Measurements from ENCODE around the gene PSMA7.

The PSMA7 gene

GRCh38 chr20:62171245-62171644, 28.1 kb upstream of the PSMA7 start:
- no peak for DNase-seq

DNA sequence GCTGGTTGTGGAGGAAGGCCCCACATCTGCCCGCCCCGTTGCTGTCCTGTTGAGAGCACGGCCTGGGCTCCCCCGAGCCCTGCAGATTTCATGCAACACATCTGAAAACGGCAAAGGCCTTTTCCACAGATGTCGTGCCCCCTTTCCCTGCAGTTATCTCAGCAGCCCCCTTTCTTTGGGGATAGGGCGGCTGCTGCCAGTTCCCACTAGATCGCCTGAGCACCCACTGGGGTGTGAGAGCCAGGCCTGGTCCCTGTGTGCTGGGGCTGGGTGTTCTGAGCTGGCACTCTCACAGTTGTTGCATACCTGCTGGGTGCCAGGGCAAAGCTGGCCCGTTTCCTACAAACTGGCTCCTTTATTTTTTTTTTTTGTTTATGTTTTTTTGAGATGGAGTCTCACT, 27.3 kb upstream of the PSMA7 start:
- no peak for DNase-seq

- DNase-seq: no peak
These were observed 25.8 kb upstream of the PSMA7 start for GRCh38 chr20:62168890-62169435.

DNA sequence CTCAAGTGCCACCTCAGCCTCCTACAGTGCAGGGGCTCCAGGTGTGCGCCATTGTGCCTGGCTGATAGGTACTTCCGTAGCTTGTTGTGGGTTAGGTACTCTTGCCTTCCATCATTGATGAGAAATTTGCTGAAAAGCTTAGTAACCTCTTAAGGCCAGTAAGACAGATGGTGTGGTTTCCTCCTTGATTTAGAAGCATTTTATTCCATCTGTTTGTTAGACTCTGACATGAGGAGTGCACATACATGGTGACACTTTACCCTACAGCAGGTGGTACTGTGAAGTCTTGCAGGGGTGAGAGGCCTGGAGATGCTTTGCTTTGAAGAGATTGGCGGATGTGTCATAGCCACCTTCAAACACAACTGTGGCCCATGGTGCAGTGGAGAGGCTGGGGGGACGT, 24.9 kb upstream of the PSMA7 start:
- DNase-seq: no peak

- no peak for DNase-seq
These were observed 24.3 kb upstream of the PSMA7 start for GRCh38 chr20:62167474-62167873.

DNA sequence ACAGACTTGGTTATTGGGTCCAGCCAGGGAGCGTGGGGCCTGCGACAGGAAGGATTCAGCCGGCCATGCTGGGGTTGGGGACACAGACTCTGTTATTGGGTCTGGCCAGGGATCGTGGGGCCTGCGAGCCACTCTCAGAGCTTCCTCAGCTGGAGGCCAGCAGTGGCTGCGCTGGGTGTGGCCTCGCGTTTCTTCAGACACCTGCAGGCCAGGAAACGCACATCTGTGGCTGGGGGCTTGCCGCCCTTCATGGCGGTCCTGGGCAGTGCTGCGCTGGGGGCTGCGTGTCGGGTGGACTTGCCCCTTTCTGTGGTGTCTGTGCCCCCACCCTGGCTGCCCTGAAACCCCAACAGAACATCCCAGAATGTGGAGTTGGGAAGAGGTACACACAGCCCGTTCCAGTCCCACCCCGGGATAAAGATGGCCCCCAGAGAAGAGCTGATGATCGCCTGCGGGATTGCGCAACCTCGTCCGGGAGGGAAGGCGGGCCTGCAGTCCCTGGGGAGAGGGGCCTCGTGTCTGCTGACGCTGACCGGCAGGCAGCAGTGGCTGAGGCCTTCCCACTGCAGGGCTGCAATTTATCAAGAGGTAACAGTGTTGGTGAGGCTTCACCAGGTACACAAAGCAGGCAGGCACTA, 22.7 kb upstream of the PSMA7 start:
- DNase-seq: no peak

DNA sequence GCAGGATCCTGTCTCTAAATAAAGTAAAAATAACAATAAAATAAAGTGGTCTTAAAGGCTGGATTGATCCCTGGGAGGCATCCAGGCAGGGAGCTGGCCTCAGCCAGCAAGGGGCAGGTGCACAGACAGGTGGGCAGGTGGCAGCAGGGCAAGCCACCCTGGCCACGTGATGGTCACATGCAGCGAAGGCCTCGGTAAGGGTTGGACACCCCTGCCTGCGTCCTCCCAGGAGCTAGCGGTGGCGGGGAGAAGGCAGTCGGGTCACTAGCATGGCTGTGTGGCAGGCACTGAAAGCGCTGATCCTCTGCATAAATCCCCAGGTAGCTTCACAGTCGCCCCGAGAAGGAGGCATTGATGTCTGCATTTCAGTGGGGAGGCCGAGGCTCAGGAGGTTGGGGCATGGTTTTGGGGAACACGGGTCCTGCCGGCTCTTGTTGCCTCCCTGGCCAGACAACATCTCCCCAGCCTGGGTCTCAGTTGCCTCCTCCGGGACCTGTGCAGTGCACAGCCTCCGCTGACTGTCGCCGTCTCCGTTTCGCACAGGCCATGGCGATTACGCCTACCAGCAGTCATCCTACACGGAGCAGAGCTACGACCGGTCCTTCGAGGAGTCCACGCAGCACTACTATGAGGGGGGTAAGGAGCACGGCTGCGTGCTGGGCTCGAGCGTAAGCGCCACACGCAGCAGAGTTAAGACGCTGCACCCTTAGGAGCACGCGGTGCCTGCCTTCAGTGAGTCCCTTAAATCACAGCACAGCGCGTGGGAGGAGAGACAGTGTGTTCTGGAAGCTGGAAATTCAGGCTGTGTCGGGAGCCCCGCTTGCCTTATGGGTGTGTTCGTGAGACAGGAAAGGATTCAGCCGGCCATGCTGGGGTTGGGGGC, 21.9 kb upstream of the PSMA7 start:
- no peak for DNase-seq

DNA sequence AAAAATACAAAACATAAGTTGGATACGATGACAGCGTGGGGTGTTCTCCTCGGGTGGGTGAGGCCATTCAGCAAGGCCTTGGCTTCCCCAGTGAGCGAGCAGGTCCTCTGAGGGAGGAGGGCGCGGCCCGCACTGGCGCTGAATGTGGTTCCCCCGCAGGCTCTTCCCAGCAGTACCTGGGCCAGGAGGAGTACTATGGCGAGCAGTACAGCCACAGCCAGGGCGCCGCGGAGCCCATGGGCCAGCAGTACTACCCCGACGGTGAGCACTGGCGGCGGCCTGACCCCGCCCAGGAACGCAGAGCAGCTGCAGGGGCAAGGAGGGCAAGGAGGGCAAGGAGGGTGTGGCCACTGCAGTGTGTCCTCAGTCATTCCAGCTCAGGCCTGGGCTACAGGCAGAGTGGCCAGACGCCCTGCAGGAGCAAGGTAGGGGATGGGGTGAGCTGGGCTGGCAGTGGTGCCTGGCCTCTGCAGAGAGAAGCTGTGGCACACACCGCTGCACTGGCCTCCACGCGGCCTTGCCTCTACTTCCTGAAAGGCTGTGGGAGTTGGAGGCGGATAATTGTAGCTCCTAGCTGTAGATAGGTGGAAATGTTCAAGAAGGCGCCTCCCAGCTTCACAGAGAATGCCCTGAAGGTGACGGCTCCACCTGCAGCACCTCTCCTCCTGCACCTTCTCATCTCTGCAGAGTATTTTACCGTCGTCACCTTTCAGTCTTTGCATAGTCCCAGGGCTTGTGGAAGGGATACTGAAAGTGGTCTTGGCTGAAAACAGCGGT, 21.0 kb upstream of the PSMA7 start:
- no peak for DNase-seq

GRCh38 chr20:62163485-62163865, 20.3 kb upstream of the PSMA7 start:
- no peak for DNase-seq

- DNase-seq: no peak
These were observed 19.7 kb upstream of the PSMA7 start for GRCh38 chr20:62162765-62163484.

DNA sequence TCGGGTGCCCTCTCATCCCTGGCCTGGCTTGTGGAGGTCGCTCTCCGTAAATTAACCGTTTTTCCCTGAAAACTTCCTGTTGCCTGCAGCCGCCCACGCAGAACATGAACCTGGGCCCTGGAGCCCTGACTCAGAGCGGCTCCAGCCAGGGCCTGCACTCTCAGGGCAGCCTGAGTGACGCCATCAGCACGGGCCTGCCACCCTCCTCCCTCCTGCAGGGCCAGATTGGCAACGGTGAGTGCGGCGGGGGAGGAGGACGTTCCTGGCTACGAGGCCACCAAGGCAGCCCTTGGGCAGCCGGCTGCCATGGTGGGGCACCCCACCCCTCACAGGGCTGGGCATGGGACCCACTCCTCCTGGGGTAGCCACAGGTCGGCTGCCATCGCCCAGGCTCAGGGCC, 18.2 kb upstream of the PSMA7 start:
- DNase-seq: no peak

GRCh38 chr20:62160876-62161275, 17.7 kb upstream of the PSMA7 start:
- DNase-seq: no peak

DNA sequence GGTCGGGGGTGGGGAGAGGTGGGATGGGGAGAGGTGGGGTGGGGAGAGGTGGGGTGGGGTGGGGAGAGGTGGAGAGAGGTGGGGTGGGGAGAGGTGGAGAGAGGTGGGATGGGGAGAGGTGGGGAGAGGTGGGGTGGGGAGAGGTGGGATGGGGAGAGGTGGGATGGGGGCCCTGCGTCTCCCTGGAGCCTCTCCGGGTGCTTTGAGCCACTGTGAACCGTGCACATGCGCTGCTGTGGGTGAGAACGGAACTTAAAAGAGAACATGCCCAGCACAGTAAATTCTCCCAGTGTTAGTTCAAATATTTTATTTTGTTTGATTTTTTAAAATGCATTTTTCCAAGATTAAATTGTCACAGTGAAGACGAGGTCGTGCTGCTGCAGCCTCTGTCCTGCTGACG, 17.1 kb upstream of the PSMA7 start:
- no peak for DNase-seq

GRCh38 chr20:62159839-62160238, 16.6 kb upstream of the PSMA7 start:
- no peak for DNase-seq

DNA sequence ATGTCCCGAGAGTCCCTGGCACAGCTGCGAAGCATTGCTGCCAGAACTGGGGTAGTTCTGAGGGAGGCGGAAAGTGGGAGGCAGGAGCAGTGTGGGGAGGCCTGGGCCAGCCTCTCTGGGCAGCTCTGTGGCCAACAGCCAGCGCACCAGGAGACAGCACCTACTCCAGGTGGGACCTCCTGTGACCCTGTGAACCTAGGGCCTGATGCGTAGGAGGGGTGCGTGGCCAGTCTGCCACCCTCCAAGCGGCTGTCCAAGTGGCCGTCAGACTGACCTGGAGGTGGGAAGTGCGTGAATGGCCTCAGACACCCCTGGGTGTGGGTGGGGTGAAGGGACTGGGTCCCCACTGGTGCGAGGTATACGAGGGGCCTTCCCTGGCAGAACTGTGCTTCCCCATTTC, 15.9 kb upstream of the PSMA7 start:
- no peak for DNase-seq

- DNase-seq: no peak
These were observed 15.3 kb upstream of the PSMA7 start for GRCh38 chr20:62158541-62158940.

- DNase-seq: no peak
These were observed 14.8 kb upstream of the PSMA7 start for GRCh38 chr20:62158088-62158400.

DNA sequence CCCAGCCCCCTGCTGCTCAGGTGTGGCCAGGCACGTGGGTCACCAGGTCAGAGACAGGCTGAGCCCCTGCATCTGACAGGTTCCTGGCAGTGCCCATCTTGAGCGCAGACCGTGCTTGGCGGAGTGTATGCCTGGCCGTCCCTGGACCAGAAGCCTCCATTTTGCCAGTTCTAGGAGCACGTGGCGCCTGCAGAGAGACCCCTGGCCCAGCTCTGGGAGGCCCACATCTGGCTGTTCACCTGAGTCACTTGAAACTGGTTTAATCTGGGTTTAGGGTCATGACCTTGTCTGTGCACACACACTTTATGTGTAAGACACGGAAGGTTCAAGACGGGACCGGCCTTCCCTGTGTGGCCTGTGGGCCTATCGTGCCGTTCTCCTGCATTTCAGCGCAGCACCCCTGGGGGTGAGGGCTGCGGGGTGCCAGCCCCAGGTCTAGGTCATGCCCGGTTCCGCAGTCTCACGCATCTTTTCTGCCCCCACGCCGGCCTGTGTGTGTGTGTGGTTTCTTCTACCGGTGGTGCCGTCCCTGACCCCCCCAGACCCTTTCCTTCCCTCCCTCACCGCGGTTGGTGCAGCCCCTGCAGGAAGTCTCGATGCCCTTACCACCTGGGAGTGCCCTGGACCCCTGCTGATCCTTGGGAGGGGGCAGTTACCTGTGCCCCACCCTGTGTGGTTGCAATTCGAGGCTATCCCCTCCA, 14.3 kb upstream of the PSMA7 start:
- no peak for DNase-seq

DNA sequence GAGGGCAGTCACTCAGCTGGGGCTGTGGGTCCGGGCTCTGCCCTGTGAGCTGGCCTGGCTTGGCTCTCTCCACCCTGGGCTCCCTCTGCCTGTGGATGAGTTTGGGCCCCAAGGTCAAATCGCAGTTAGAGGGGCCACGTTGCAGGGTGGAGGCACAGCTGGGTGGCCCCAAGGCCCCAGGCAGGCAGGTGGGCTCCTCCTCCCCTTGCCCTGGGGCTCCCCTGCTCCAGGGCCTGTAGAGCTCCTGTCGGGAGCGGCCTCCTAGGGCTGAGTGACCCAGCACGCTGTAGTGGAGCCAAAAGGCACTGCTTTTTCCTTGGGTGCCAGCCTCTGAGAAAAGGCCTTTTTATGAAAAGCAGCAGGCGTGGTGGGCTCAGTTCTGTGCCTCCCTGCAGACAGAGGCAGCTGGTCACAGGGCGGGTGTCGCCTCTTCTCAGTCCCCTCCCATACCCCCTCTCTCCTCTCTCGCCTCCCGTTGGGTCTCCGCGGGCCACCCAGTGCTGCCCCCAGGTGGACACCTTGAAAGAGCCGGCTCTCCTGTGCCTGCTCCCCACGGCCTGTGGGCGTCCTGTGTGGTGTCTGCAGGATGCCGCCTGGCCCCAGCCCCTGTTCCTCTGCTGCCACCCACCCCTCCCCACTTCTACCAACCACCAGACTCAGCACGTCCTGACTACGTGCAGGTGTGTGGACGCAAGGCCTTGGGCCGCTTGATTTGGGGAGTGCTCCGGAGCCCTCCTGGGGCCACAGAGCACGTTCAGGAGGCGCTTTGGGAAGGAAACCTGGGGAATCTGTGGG, 13.6 kb upstream of the PSMA7 start:
- DNase-seq: peak; percentile 78

GRCh38 chr20:62156254-62156556, 13.0 kb upstream of the PSMA7 start:
- no peak for DNase-seq

GRCh38 chr20:62155428-62156253, 12.4 kb upstream of the PSMA7 start:
- DNase-seq: no peak
